K562 (cell line): ENCODE results near the gene CCNK. TPM values are rescaled to one million over a fixed set of nuclear protein-coding genes. Genes with fewer than 3 reads are reported as not detected.

Experiments used
- ARID4B ChIP-seq: sonication (generic); formaldehyde crosslinking; IDR thresholded peaks from 2 replicates; pipeline ENCODE4 v1.8.0; 2022; ENCODE audit warnings: mild to moderate bottlenecking, missing genetic modification reagents
- MBD2 ChIP-seq: sonication (generic); IDR thresholded peaks from 2 replicates; pipeline ENCODE4 v1.6.1; 2016; ENCODE audit warnings: low read depth, borderline replicate concordance
- MTA1 ChIP-seq: fragments of 450-650 bp; IDR thresholded peaks from 2 replicates; pipeline ENCODE4 v1.6.1; 2017; ENCODE audit warnings: borderline replicate concordance
- NR2C1 ChIP-seq, 2 experiments: fragments of 450-650 bp; IDR thresholded peaks; 2 replicates each; pipeline ENCODE4 v1.6.1; 2017; ENCODE audit warnings: mild to moderate bottlenecking in 2 of 2, antibody characterized with exemption in 1 of 2, inconsistent platforms in 1 of 2, missing compliant biosample characterization in 1 of 2, missing genetic modification characterization in 1 of 2
- TAF7 ChIP-seq: fragments of 450-650 bp; IDR thresholded peaks from 2 replicates; pipeline ENCODE4 v1.6.1; 2016; ENCODE audit warnings: missing genetic modification characterization, missing compliant biosample characterization
- THRB ChIP-seq: fragments of 450-650 bp; formaldehyde crosslinking; conservative IDR thresholded peaks from 2 replicates; pipeline ENCODE4 v1.4.0; 2022; ENCODE audit warnings: mild to moderate bottlenecking, missing genetic modification characterization
- U2AF1 ChIP-seq: fragments of 200-400 bp; formaldehyde crosslinking; optimal IDR thresholded peaks from 2 replicates; pipeline ENCODE3; 2017; ENCODE audit warnings: mild to moderate bottlenecking, low read depth, low read length, moderate library complexity
- ZNF282 ChIP-seq: sonication (generic); formaldehyde crosslinking; IDR thresholded peaks from 2 replicates; pipeline ENCODE4 v1.8.1; 2023; ENCODE audit warnings: missing genetic modification reagents
- ZNF431 ChIP-seq: sonication (generic); formaldehyde crosslinking; IDR thresholded peaks from 2 replicates; pipeline ENCODE4 v1.8.0; 2022; ENCODE audit warnings: mild to moderate bottlenecking, missing genetic modification reagents
- ZNF785 ChIP-seq: fragments of 250-450 bp; sonication (Bioruptor Pico); IDR thresholded peaks from 2 replicates; pipeline ENCODE4 v1.4.0; 2020; ENCODE audit warnings: mild to moderate bottlenecking
- polyA plus RNA-seq, 8 experiments: library from polyadenylated mRNA; depleted of rRNA in 4 of 8; stranded (reverse) in 5 of 8; unstranded in 3 of 8; fragments of >200 nt; fragmentation: Nextera tagmentation in 2 of 8; fragmentation: Illumina TruSeq in 1 of 8; extraction: Ambion mirVana in 2 of 8; extraction: Trizol in 1 of 8; gene quantifications; 2 replicates each; pipeline versions ENCODE4 v1.2.1 to v1.2.3, GENCODE V29; 2011 to 2014; ENCODE audit warnings: inconsistent platforms in 1 of 8, missing spikeins in 1 of 8
- total RNA-seq, 7 experiments: library from RNA; depleted of rRNA in 6 of 7; stranded (reverse); fragments of >200 nt in 6 of 7; fragmentation: Illumina TruSeq in 2 of 7; extraction: Trizol in 2 of 7; gene quantifications; 2 replicates each; pipeline versions ENCODE4 v1.2.1 to v1.2.3, GENCODE V29; 2011 to 2021; ENCODE audit warnings: low replicate concordance in 1 of 7
- TF ChIP-seq, protein P1 (sequence below): sonication (generic); formaldehyde crosslinking; IDR thresholded peaks from 2 replicates; pipeline ENCODE4 v1.8.1; 2023; ENCODE audit warnings: mild to moderate bottlenecking, missing genetic modification reagents, moderate library complexity
- TF ChIP-seq, protein P2 (sequence below): IDR thresholded peaks from 2 replicates; pipeline ENCODE4 v1.6.1; 2016; ENCODE audit warnings: missing genetic modification characterization, missing compliant biosample characterization

The CCNK gene
- total and polyA plus RNA-seq, 9 of the 15 experiments (the other 6 are each of a cell fraction or from before 2014, with no cell fraction given), result 5.8 to 84.2 (median 16.4) TPM

GRCh38 chr14:99450266-99450665, 30.9 kb upstream of the CCNK start (continued):
- no peak for TF ChIP-seq ZNF282 (CRISPR knock-in tag)
- TF ChIP-seq, protein P1, sequence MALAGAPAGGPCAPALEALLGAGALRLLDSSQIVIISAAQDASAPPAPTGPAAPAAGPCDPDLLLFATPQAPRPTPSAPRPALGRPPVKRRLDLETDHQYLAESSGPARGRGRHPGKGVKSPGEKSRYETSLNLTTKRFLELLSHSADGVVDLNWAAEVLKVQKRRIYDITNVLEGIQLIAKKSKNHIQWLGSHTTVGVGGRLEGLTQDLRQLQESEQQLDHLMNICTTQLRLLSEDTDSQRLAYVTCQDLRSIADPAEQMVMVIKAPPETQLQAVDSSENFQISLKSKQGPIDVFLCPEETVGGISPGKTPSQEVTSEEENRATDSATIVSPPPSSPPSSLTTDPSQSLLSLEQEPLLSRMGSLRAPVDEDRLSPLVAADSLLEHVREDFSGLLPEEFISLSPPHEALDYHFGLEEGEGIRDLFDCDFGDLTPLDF, result no peak
- no peak for TF ChIP-seq THRB (CRISPR knock-in tag)
- no peak for TF ChIP-seq U2AF1
- no peak for TF ChIP-seq ARID4B
- TF ChIP-seq TAF7 (tag), result no peak
- no peak for TF ChIP-seq NR2C1 (IDR thresholded peaks at IDR 0.05)
- TF ChIP-seq NR2C1 (tag; IDR thresholded peaks at IDR 0.05), result no peak
- TF ChIP-seq, protein P2, sequence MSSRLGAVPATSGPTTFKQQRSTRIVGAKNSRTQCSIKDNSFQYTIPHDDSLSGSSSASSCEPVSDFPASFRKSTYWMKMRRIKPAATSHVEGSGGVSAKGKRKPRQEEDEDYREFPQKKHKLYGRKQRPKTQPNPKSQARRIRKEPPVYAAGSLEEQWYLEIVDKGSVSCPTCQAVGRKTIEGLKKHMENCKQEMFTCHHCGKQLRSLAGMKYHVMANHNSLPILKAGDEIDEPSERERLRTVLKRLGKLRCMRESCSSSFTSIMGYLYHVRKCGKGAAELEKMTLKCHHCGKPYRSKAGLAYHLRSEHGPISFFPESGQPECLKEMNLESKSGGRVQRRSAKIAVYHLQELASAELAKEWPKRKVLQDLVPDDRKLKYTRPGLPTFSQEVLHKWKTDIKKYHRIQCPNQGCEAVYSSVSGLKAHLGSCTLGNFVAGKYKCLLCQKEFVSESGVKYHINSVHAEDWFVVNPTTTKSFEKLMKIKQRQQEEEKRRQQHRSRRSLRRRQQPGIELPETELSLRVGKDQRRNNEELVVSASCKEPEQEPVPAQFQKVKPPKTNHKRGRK (tag), result no peak
- no peak for TF ChIP-seq ZNF431 (CRISPR knock-in tag)
- TF ChIP-seq ZNF785, result no peak
- TF ChIP-seq MBD2, result no peak
- no peak for TF ChIP-seq MTA1
